ENCODE results near the gene TTLL12.

TTLL12 gene

DNA sequence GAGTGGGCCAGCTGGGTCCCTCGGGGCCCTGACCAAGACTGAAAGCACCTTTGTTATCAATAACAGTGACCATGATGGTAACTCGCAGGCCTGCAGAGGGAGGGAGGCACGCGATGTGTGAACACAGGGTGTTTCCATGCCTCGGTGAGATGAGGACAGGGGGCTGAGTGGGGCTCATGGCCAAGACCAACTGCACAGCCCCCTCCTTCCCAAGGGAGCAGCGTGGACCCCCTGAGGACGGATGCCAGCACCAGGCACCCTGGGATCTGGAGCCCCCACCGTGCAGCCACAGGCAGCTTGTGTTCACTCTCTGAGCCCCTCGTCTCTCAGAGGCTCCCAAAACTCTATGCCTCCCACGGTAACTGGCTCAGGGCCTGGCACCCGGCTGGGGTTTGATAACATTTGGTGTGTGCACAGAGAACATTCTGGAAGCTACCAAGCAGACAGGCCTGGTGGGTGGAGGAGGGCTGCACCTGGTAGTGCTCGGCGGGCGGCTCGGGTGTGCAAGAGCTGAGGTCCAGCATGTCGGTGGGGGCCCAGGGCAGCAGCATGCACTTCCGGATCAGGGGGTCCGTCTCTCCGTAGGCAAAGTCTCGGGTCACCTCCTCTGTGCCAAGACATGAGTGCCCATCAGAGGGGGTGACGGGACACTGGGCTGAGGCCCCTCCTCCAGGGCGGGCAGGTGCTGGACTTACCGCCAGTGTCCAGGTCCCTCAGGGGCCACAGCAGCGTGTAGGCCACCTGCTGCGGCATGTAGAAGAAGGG, 7.6 kb downstream of the TTLL12 start:
- no peaks in the 10 kb centered on the region for H3K4me1 ChIP-seq (ENCODE audit: insufficient read depth, low read length)
- no peak overlapping the region for H3K4me3 ChIP-seq (ENCODE audit: low read depth in 1 of 2, low read length in 2 of 2)
- no peaks in the 10 kb centered on the region for H3K27me3 ChIP-seq (ENCODE audit: control insufficient read depth in 1 of 2, insufficient read depth in 2 of 2, low read length in 2 of 2)
- H3K27ac ChIP-seq (ENCODE audit: low read depth, low read length): no peak overlapping the region
- peaks cover 5% of the 10 kb centered on the region for H3K36me3 ChIP-seq (ENCODE audit: insufficient read depth, low read length)
- H3K9me3 ChIP-seq (ENCODE audit: low read length): no peaks in the 10 kb centered on the region
- H3K9ac ChIP-seq (ENCODE audit: low read length): no peak overlapping the region

DNA sequence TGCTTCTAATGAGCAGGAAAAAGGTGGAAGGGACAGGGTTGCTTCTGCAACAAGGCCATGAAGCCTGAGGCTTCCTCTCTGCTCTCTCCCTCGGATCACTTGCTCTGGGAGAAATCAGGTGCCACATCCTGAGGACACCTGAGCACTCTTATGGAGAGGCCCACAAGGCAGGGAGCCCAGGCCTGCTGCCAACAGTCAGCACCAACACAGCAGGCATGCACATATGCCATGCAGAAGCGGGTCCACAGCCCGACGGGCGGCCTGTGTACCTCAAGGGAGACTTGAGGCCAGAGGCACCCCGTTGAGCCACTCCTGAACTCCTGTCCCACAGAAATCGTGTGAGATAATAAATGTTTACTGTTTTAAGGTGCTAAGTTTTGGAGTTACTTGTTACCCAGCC, 9.5 kb downstream of the TTLL12 start:
- H3K9ac ChIP-seq (ENCODE audit: low read length): no peak overlapping the region
- no peak overlapping the region for H3K27ac ChIP-seq (ENCODE audit: low read depth, low read length)
- no peaks in the 10 kb centered on the region for H3K4me1 ChIP-seq (ENCODE audit: insufficient read depth, low read length)
- H3K36me3 ChIP-seq (ENCODE audit: insufficient read depth, low read length): peaks cover 20% of the 10 kb centered on the region
- no peak overlapping the region for H3K4me3 ChIP-seq (ENCODE audit: low read depth in 1 of 2, low read length in 2 of 2)
- no peaks in the 10 kb centered on the region for H3K9me3 ChIP-seq (ENCODE audit: low read length)
- H3K27me3 ChIP-seq (ENCODE audit: control insufficient read depth in 1 of 2, insufficient read depth in 2 of 2, low read length in 2 of 2): no peaks in the 10 kb centered on the region

DNA sequence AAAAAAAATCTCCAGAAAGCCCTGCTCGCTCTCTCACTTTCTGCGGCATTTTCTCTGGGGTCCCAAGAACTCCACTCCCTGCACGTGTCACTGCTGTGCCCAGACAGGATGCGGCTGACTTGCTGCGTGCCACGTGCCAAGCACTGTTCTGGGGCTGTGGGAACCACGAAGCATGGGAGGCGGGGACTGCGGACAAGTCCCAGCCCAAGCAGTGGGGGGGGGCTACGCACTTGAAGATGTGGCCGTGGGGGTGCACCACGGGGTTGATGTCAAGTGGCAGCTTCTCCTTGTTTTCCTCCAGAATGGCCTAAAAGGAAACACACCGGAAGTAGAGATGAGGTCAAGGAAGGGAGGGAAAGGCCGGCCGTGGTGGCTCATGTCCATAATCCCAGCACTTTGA, 10.8 kb downstream of the TTLL12 start:
- H3K9me3 ChIP-seq (ENCODE audit: low read length): no peaks in the 10 kb centered on the region
- H3K27ac ChIP-seq (ENCODE audit: low read depth, low read length): no peak overlapping the region
- H3K36me3 ChIP-seq (ENCODE audit: insufficient read depth, low read length): peaks cover 34% of the 10 kb centered on the region
- H3K9ac ChIP-seq (ENCODE audit: low read length): no peak overlapping the region
- H3K27me3 ChIP-seq (ENCODE audit: control insufficient read depth in 1 of 2, insufficient read depth in 2 of 2, low read length in 2 of 2): no peaks in the 10 kb centered on the region
- no peaks in the 10 kb centered on the region for H3K4me1 ChIP-seq (ENCODE audit: insufficient read depth, low read length)
- no peak overlapping the region for H3K4me3 ChIP-seq (ENCODE audit: low read depth in 1 of 2, low read length in 2 of 2)

DNA sequence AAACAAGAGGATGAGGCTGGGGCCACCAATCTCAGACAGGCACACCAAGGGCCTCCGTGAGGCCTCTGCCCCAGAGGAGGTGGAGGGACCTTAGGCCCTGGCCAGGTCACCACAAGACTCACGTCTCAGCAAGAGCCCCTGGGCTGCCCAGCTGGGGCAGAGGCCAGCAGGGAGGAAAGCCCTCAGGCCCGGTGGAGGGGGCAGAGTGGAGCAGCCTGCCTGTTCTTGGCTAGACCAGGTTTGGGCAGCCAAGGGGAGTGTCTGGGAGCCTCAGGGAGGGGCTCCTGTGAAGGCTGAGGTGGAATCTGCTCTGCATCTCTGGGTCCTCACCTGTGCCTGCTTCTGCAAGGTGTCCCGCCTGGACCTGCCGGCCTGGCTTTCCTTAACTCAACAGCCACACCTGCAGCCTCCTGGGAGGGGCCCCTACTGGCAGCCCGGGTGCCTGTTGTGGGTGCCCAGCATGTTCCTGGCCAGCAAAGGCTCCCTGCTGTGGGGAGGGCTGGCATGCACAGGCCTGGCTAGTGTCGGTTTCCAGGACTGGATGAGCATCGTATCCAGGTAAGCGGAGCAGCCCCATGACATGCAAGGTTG, 11.9 kb downstream of the TTLL12 start:
- H3K4me1 ChIP-seq (ENCODE audit: insufficient read depth, low read length): no peaks in the 10 kb centered on the region
- no peak overlapping the region for H3K27ac ChIP-seq (ENCODE audit: low read depth, low read length)
- no peaks in the 10 kb centered on the region for H3K9me3 ChIP-seq (ENCODE audit: low read length)
- peaks cover 39% of the 10 kb centered on the region for H3K36me3 ChIP-seq (ENCODE audit: insufficient read depth, low read length)
- H3K4me3 ChIP-seq (ENCODE audit: low read depth in 1 of 2, low read length in 2 of 2): no peak overlapping the region
- no peak overlapping the region for H3K9ac ChIP-seq (ENCODE audit: low read length)
- H3K27me3 ChIP-seq (ENCODE audit: control insufficient read depth in 1 of 2, insufficient read depth in 2 of 2, low read length in 2 of 2): no peaks in the 10 kb centered on the region

DNA sequence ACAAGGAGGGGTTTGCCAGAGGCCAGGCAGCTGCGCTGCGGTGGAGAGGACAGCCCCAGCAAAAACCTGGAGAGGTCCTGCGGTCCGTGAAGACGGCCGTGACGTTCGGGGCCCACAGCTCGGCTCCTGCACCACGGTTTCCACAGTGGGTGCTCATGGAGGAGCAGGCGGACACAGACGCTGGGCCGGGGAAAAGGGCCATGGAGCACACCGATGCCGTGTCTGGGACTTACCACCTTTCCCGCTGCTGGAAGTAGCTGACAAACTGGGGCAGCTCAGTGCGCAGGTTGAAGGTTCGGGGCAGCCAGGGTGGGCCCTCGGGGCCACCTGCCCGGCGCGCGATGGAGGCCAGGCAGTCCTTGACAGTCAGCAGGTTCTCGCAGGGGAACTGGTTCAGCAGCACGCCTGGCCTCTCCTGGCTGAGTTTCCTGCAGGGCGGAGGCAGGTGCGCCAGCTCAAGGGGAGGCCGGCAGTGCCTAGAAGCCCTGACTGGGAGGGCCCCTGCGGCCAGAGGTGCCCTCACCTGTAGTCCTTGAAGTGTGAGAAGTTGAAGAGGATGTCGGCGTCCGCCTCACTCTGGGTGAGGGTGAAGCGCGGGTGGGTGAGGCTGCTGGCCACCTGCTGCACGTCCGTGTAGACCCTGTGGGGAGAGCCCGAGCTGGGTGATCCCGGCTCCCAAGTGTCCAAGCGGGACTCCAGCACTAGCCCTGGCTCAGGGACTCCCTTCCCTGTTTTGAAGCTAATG, 12.8 kb downstream of the TTLL12 start:
- Histone ChIP-seq H3K4me1 (ENCODE audit: insufficient read depth, low read length) (no peaks in the 10 kb centered on the region), H3K36me3 (ENCODE audit: insufficient read depth, low read length) (peaks cover 39% of the 10 kb centered on the region), H3K27ac (ENCODE audit: low read depth, low read length) (no peak overlapping the region)

DNA sequence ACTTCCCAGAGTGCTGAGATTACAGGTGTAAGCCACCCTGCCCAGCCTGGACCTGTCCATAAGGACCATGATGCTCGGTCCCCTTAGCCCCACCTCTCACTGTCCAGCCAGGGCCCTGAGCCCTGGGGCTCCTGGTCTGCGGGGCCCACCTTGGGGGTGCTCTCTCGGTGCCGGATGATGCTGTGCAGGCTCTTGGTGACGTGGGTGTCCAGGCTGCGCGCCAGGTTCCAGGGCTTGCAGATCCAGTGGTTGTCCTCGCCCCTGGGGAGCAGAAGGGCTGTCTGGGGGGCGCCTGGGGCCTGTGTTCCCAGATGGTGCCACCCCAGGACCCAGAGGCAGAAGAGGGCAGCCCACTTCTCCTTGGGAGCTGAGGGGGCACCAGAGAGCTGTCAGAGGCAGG, 13.4 kb downstream of the TTLL12 start:
- Histone ChIP-seq H3K27ac (ENCODE audit: low read depth, low read length) (no peak overlapping the region), H3K9me3 (ENCODE audit: low read length) (no peaks in the 10 kb centered on the region), H3K4me1 (ENCODE audit: insufficient read depth, low read length) (no peaks in the 10 kb centered on the region), H3K9ac (ENCODE audit: low read length) (no peak overlapping the region), H3K27me3 (ENCODE audit: control insufficient read depth in 1 of 2, insufficient read depth in 2 of 2, low read length in 2 of 2) (no peaks in the 10 kb centered on the region), H3K36me3 (ENCODE audit: insufficient read depth, low read length) (peaks cover 39% of the 10 kb centered on the region), H3K4me3 (ENCODE audit: low read depth in 1 of 2, low read length in 2 of 2) (no peak overlapping the region)

More for the DNA sequence above, 12.8 kb downstream of the TTLL12 start:
- H3K27me3 ChIP-seq (ENCODE audit: control insufficient read depth in 1 of 2, insufficient read depth in 2 of 2, low read length in 2 of 2): no peaks in the 10 kb centered on the region
- H3K9ac ChIP-seq (ENCODE audit: low read length): no peak overlapping the region
- H3K4me3 ChIP-seq (ENCODE audit: low read depth in 1 of 2, low read length in 2 of 2): no peak overlapping the region
- no peaks in the 10 kb centered on the region for H3K9me3 ChIP-seq (ENCODE audit: low read length)

DNA sequence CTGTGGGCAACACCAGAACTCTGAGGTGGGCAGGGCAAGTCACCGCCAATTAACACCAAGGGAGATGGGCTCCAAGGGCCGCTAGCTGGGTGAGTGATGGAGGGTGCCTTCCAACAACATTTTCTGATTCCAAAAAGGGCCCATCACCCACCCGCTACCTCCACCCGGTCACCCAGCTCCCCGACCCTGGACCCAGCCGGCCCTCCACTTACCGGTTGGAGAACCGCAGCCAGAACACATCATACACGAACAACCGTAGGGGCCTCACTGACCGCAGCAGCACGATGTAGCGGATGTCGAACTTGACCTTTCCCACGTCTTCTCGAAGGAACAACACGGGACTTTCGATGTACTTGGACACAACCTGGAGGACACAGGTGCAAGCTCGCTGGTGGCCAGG, 14.7 kb downstream of the TTLL12 start:
- no peaks in the 10 kb centered on the region for H3K9me3 ChIP-seq (ENCODE audit: low read length)
- H3K27me3 ChIP-seq (ENCODE audit: control insufficient read depth in 1 of 2, insufficient read depth in 2 of 2, low read length in 2 of 2): no peaks in the 10 kb centered on the region
- H3K27ac ChIP-seq (ENCODE audit: low read depth, low read length): no peak overlapping the region
- H3K36me3 ChIP-seq (ENCODE audit: insufficient read depth, low read length): peaks cover 47% of the 10 kb centered on the region
- H3K4me3 ChIP-seq (ENCODE audit: low read depth in 1 of 2, low read length in 2 of 2): no peak overlapping the region
- H3K4me1 ChIP-seq (ENCODE audit: insufficient read depth, low read length): no peaks in the 10 kb centered on the region
- no peak overlapping the region for H3K9ac ChIP-seq (ENCODE audit: low read length)

DNA sequence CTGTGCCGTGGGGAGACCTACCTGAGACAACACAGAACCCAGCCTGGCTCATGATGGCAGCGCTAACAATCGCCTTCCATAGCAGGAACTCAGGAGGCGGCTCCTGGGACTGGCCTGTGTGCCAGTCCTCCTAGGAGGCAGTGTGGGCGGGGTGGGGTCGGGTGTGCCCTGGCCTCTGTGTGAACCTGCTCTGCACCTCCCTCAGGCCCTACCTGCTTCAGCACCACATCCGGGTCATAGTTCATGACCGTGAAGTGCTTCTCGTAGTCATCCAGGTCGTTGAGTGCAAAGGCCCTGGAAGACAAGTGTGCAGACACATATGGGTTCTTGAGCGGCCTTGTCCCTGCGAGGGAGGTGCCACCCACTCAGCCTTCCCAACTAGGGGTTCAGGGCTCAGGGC, 15.3 kb downstream of the TTLL12 start:
- H3K4me1 ChIP-seq (ENCODE audit: insufficient read depth, low read length): no peaks in the 10 kb centered on the region
- no peak overlapping the region for H3K27ac ChIP-seq (ENCODE audit: low read depth, low read length)
- no peaks in the 10 kb centered on the region for H3K9me3 ChIP-seq (ENCODE audit: low read length)
- H3K27me3 ChIP-seq (ENCODE audit: control insufficient read depth in 1 of 2, insufficient read depth in 2 of 2, low read length in 2 of 2): no peaks in the 10 kb centered on the region
- no peak overlapping the region for H3K4me3 ChIP-seq (ENCODE audit: low read depth in 1 of 2, low read length in 2 of 2)
- H3K36me3 ChIP-seq (ENCODE audit: insufficient read depth, low read length): peaks cover 47% of the 10 kb centered on the region
- H3K9ac ChIP-seq (ENCODE audit: low read length): no peak overlapping the region

DNA sequence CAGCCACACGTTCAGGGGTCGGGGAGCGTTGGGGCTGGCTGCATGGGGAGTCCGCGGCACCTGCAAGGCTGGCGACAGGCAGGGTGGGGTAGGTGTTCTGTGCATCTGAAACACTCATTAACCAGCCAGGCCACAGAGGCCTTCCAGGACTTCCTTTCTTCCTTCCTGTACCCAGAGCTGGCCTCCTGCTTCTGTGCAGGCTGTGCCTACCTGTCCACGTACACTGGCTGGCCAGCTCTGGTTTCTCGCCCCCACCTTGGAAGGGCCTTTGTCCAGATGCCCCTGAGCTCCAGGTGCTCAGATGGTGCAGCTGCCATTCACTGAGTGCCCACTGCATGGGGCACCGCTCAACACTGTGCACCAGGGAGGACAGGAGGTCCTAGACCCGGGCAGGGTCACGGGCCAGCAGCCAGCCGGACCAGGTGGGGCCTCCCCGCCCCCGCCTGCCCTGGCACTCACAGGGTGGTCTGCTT, 15.9 kb downstream of the TTLL12 start:
- Histone ChIP-seq H3K27me3 (ENCODE audit: control insufficient read depth in 1 of 2, insufficient read depth in 2 of 2, low read length in 2 of 2) (no peaks in the 10 kb centered on the region), H3K9me3 (ENCODE audit: low read length) (no peaks in the 10 kb centered on the region), H3K9ac (ENCODE audit: low read length) (no peak overlapping the region), H3K4me3 (ENCODE audit: low read depth in 1 of 2, low read length in 2 of 2) (no peak overlapping the region), H3K4me1 (ENCODE audit: insufficient read depth, low read length) (no peaks in the 10 kb centered on the region), H3K36me3 (ENCODE audit: insufficient read depth, low read length) (peaks cover 52% of the 10 kb centered on the region), H3K27ac (ENCODE audit: low read depth, low read length) (no peak overlapping the region)

DNA sequence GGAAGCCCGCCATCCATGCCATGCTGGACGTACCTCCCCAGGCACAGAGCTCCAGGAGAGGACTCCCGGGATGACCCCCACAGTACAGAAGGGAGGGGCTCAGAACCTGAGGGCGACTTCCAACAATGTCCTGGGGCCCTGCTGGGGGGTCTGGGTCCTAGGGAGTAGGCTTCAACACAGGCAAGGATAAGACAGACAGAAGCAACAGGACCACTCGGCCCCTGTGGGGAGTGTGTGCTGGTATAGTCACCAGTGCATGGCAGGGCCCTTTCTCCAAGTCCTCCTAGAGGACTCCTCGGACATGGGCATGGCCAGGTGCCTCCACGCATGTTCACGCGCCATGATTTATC, 16.8 kb downstream of the TTLL12 start:
- no peak overlapping the region for H3K9ac ChIP-seq (ENCODE audit: low read length)
- no peak overlapping the region for H3K27ac ChIP-seq (ENCODE audit: low read depth, low read length)
- no peaks in the 10 kb centered on the region for H3K4me1 ChIP-seq (ENCODE audit: insufficient read depth, low read length)
- no peaks in the 10 kb centered on the region for H3K27me3 ChIP-seq (ENCODE audit: control insufficient read depth in 1 of 2, insufficient read depth in 2 of 2, low read length in 2 of 2)
- no peak overlapping the region for H3K4me3 ChIP-seq (ENCODE audit: low read depth in 1 of 2, low read length in 2 of 2)
- H3K9me3 ChIP-seq (ENCODE audit: low read length): no peaks in the 10 kb centered on the region
- H3K36me3 ChIP-seq (ENCODE audit: insufficient read depth, low read length): peaks cover 52% of the 10 kb centered on the region

DNA sequence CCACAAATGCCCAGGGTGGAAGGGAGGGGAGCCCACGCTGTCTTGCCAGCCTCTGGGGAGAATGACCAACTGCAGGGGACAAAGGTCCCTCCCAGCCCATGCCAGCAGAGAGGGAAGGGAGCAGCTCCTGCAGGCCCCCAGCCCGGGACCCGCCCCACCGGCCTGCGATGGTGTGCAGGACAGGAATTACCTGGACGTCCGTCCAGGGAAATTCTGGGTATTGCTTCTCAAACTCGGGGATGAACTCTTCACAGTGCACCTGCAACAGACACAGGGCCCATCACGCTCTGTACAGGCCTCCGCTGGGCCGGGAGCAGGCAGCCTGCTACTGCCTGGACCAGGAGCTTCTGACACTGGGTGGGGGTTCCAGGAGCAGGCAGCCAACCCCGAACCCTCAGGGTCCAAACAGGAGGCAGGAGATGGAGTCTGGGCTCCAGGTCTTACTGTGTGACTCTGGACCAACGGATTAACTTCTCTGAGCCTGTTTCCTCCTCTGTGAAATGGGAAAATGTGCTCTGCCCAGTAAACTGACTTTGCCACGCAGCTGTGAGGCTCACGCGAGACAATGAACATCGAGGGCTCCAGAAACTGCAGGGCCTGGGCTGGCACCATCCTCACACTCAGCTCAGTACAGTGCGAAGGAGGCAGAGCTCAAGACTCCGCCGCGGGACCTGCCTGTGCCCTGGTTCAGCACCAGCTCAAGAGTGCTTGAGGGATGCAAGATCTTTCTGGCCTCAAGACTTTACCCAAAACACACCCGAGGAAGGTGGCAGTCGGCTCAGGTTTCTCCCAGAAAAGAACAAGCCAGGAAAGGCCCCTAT, 17.4 kb downstream of the TTLL12 start:
- Histone ChIP-seq H3K36me3 (ENCODE audit: insufficient read depth, low read length) (peaks cover 49% of the 10 kb centered on the region), H3K4me1 (ENCODE audit: insufficient read depth, low read length) (no peaks in the 10 kb centered on the region), H3K27ac (ENCODE audit: low read depth, low read length) (no peak overlapping the region), H3K27me3 (ENCODE audit: control insufficient read depth in 1 of 2, insufficient read depth in 2 of 2, low read length in 2 of 2) (no peaks in the 10 kb centered on the region), H3K9me3 (ENCODE audit: low read length) (no peaks in the 10 kb centered on the region), H3K9ac (ENCODE audit: low read length) (no peak overlapping the region), H3K4me3 (ENCODE audit: low read depth in 1 of 2, low read length in 2 of 2) (no peak overlapping the region)

Data from muscle layer of colon (tissue), 2 donors.